ENCODE data around the gene MAN1A2. TPM values are rescaled to one million over a fixed set of nuclear protein-coding genes. Genes with fewer than 3 reads are reported as not detected.

Gene MAN1A2
- polyA plus RNA-seq, 1 donor from 2014 or later: 25.0 TPM

DNA sequence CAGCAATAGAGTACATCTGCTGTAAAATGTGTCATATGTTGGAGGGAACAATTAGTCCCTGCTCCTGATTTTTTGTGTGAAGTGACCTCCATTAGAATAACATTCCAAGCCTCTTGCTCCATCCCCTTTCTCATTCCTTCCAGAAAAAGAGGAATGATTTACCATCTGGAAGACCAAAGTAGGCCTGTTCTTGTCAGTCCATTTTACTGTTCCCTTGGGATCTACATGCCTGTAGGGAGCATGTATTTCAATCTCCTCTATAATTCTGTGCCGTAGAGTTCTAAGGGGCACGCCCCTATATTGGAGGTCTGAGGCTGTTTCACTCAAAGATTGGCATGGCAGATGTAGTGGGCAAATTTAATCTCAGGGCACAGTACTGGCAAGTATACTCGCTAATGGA lies 48.8 kb upstream of the MAN1A2 start:
- H4K20me1 ChIP-seq (ENCODE audit: insufficient read depth): no peaks in the 10 kb centered on the region
- no peak overlapping the region for H2AFZ ChIP-seq (ENCODE audit: low read depth, low read length)
- H3K79me2 ChIP-seq (replicated peaks; ENCODE audit: insufficient read depth, low read length): no peaks in the 10 kb centered on the region
- no peak overlapping the region for H3K4me2 ChIP-seq (ENCODE audit: low read length)
- no peaks in the 10 kb centered on the region for H3F3A ChIP-seq (ENCODE audit: insufficient read depth, low read length, poor library complexity, severe bottlenecking)
- no peaks in the 10 kb centered on the region for H3K27me3 ChIP-seq (ENCODE audit: insufficient read depth, low read depth, low read length)
- no peak overlapping the region for H3K9ac ChIP-seq (ENCODE audit: low read length)
- H3K4me3 ChIP-seq (ENCODE audit: low read length): no peak overlapping the region
- TF ChIP-seq MXI1 (conservative IDR thresholded peaks at IDR 0.05; ENCODE audit: poor library complexity, severe bottlenecking): no peak
- TF ChIP-seq, protein P1, sequence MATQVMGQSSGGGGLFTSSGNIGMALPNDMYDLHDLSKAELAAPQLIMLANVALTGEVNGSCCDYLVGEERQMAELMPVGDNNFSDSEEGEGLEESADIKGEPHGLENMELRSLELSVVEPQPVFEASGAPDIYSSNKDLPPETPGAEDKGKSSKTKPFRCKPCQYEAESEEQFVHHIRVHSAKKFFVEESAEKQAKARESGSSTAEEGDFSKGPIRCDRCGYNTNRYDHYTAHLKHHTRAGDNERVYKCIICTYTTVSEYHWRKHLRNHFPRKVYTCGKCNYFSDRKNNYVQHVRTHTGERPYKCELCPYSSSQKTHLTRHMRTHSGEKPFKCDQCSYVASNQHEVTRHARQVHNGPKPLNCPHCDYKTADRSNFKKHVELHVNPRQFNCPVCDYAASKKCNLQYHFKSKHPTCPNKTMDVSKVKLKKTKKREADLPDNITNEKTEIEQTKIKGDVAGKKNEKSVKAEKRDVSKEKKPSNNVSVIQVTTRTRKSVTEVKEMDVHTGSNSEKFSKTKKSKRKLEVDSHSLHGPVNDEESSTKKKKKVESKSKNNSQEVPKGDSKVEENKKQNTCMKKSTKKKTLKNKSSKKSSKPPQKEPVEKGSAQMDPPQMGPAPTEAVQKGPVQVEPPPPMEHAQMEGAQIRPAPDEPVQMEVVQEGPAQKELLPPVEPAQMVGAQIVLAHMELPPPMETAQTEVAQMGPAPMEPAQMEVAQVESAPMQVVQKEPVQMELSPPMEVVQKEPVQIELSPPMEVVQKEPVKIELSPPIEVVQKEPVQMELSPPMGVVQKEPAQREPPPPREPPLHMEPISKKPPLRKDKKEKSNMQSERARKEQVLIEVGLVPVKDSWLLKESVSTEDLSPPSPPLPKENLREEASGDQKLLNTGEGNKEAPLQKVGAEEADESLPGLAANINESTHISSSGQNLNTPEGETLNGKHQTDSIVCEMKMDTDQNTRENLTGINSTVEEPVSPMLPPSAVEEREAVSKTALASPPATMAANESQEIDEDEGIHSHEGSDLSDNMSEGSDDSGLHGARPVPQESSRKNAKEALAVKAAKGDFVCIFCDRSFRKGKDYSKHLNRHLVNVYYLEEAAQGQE (IDR thresholded peaks at IDR 0.05; ENCODE audit: borderline replicate concordance): no peak
- no peak for TF ChIP-seq POLR2AphosphoS5 (IDR thresholded peaks at IDR 0.05)
- no peak for TF ChIP-seq SMC3 (conservative IDR thresholded peaks at IDR 0.05; ENCODE audit: poor library complexity)
- TF ChIP-seq RAD21 (conservative IDR thresholded peaks at IDR 0.05): no peak
- TF ChIP-seq, protein P2, sequence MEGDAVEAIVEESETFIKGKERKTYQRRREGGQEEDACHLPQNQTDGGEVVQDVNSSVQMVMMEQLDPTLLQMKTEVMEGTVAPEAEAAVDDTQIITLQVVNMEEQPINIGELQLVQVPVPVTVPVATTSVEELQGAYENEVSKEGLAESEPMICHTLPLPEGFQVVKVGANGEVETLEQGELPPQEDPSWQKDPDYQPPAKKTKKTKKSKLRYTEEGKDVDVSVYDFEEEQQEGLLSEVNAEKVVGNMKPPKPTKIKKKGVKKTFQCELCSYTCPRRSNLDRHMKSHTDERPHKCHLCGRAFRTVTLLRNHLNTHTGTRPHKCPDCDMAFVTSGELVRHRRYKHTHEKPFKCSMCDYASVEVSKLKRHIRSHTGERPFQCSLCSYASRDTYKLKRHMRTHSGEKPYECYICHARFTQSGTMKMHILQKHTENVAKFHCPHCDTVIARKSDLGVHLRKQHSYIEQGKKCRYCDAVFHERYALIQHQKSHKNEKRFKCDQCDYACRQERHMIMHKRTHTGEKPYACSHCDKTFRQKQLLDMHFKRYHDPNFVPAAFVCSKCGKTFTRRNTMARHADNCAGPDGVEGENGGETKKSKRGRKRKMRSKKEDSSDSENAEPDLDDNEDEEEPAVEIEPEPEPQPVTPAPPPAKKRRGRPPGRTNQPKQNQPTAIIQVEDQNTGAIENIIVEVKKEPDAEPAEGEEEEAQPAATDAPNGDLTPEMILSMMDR (IDR thresholded peaks at IDR 0.05; ENCODE audit: poor library complexity, severe bottlenecking): no peak
- no peak for TF ChIP-seq EP300 (conservative IDR thresholded peaks at IDR 0.05; ENCODE audit: poor library complexity, severe bottlenecking)
- no peak for TF ChIP-seq EZH2 (IDR thresholded peaks at IDR 0.05; ENCODE audit: borderline replicate concordance, insufficient read depth, low read length, poor library complexity, severe bottlenecking)
- TF ChIP-seq TAF1 (IDR thresholded peaks at IDR 0.05; ENCODE audit: low read depth): no peak
- no peak overlapping the region for H3K27ac ChIP-seq (ENCODE audit: low read length)
- no peaks in the 10 kb centered on the region for H3K9me2 ChIP-seq (ENCODE audit: insufficient read depth, low read length)
- H3K36me3 ChIP-seq (ENCODE audit: insufficient read depth, low read length): no peaks in the 10 kb centered on the region
- no peaks in the 10 kb centered on the region for H3K9me3 ChIP-seq (ENCODE audit: low read length)

DNA sequence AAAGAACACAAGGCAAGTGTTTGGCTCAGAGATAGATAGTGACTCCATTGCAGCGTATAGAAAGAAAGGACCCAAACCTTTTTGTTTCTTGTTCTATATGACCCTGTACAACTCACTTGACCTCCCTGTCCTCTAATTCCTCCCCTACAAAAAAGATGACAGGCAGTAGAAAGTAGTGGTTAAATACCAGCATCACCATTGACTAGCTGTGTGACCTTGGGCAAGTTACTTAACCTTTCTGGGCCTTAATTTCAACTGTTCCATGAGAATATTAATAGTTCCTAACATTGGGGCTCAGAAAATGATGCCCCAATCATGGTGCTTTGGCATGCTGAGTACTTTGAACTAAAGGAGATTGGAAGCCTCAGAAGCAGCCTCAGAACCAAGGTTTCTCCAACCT lies 46.7 kb upstream of the MAN1A2 start:
- no peaks in the 10 kb centered on the region for H3K9me3 ChIP-seq (ENCODE audit: low read length)
- no peaks in the 10 kb centered on the region for H3K79me2 ChIP-seq (replicated peaks; ENCODE audit: insufficient read depth, low read length)
- H3K9ac ChIP-seq (ENCODE audit: low read length): no peak overlapping the region
- no peak overlapping the region for H3K4me2 ChIP-seq (ENCODE audit: low read length)
- no peaks in the 10 kb centered on the region for H3K9me2 ChIP-seq (ENCODE audit: insufficient read depth, low read length)
- H3F3A ChIP-seq (ENCODE audit: insufficient read depth, low read length, poor library complexity, severe bottlenecking): no peaks in the 10 kb centered on the region
- H3K27ac ChIP-seq (ENCODE audit: low read length): no peak overlapping the region
- no peak overlapping the region for H3K4me3 ChIP-seq (ENCODE audit: low read length)
- no peaks in the 10 kb centered on the region for H3K27me3 ChIP-seq (ENCODE audit: insufficient read depth, low read depth, low read length)
- H3K36me3 ChIP-seq (ENCODE audit: insufficient read depth, low read length): no peaks in the 10 kb centered on the region
- no peak overlapping the region for H2AFZ ChIP-seq (ENCODE audit: low read depth, low read length)
- H4K20me1 ChIP-seq (ENCODE audit: insufficient read depth): no peaks in the 10 kb centered on the region
- TF ChIP-seq, protein P1 (IDR thresholded peaks at IDR 0.05; ENCODE audit: borderline replicate concordance): no peak
- TF ChIP-seq RAD21 (conservative IDR thresholded peaks at IDR 0.05) (no peak), SMC3 (conservative IDR thresholded peaks at IDR 0.05; ENCODE audit: poor library complexity) (no peak), EP300 (conservative IDR thresholded peaks at IDR 0.05; ENCODE audit: poor library complexity, severe bottlenecking) (no peak), EZH2 (IDR thresholded peaks at IDR 0.05; ENCODE audit: borderline replicate concordance, insufficient read depth, low read length, poor library complexity, severe bottlenecking) (no peak), MXI1 (conservative IDR thresholded peaks at IDR 0.05; ENCODE audit: poor library complexity, severe bottlenecking) (no peak), POLR2AphosphoS5 (IDR thresholded peaks at IDR 0.05) (no peak), TAF1 (IDR thresholded peaks at IDR 0.05; ENCODE audit: low read depth) (no peak)
- TF ChIP-seq, protein P2 (IDR thresholded peaks at IDR 0.05; ENCODE audit: poor library complexity, severe bottlenecking): no peak
